ENCODE data around the gene INSIG1. TPM values are rescaled to one million over a fixed set of nuclear protein-coding genes. Genes with fewer than 3 reads are reported as not detected.

Gene INSIG1
- total and polyA plus RNA-seq, 2 experiments from 2014 or later: 30.7 to 40.3 TPM

- Histone ChIP-seq H3K4me1 (ENCODE audit: insufficient read depth) (no peaks in the 10 kb centered on the region), H4K20me1 (ENCODE audit: insufficient read depth) (no peaks in the 10 kb centered on the region), H2AFZ (no peak overlapping the region), H3K4me3 (no peak overlapping the region), H3K9ac (no peak overlapping the region), H3K9me3 (ENCODE audit: low read depth) (no peaks in the 10 kb centered on the region), H3K27me3 (replicated peaks; ENCODE audit: insufficient read depth) (no peaks in the 10 kb centered on the region), H3K27ac (no peak overlapping the region), H3K36me3 (ENCODE audit: low read depth) (no peaks in the 10 kb centered on the region), H3K4me2 (ENCODE audit: unreplicated experiment) (no peak overlapping the region), H3K9me2 (ENCODE audit: insufficient read depth) (no peaks in the 10 kb centered on the region), H3F3A (ENCODE audit: insufficient read depth) (peaks cover 7% of the 10 kb centered on the region; the same call in 1 of the 2 replicates), H3K79me2 (ENCODE audit: insufficient read depth) (no peaks in the 10 kb centered on the region)
- WGBS, 2 experiments (ENCODE audit: low coverage in 1 of 2, low lambda C conversion rate in 2 of 2, missing lambda C conversion rate in 2 of 2): 63 to 65% methylated on average over 13 of the region's 13 CpGs
- in situ Hi-C loops (cut with MboI): no loop called here
- no peak for TF ChIP-seq EZH2 (IDR thresholded peaks at IDR 0.05; ENCODE audit: insufficient read depth, poor library complexity, severe bottlenecking)
- TF ChIP-seq EZH2phosphoT487 (IDR thresholded peaks at IDR 0.05; ENCODE audit: insufficient read depth, low read depth): no peak
- DNase-seq: no peak
These were observed 18.9 kb downstream of the INSIG1 start for GRCh38 chr7:155316427-155317113.

- peaks cover 2% of the 10 kb centered on the region; the same call in 1 of the 2 replicates for H3F3A ChIP-seq (ENCODE audit: insufficient read depth)
- no peaks in the 10 kb centered on the region for H3K4me1 ChIP-seq (ENCODE audit: insufficient read depth)
- TF ChIP-seq EZH2phosphoT487 (IDR thresholded peaks at IDR 0.05; ENCODE audit: insufficient read depth, low read depth) (no peak), EZH2 (IDR thresholded peaks at IDR 0.05; ENCODE audit: insufficient read depth, poor library complexity, severe bottlenecking) (no peak)
- no peak overlapping the region for H3K9ac ChIP-seq
- no peaks in the 10 kb centered on the region for H3K27me3 ChIP-seq (replicated peaks; ENCODE audit: insufficient read depth)
- WGBS, 2 experiments (ENCODE audit: low coverage in 1 of 2, low lambda C conversion rate in 2 of 2, missing lambda C conversion rate in 2 of 2): 45 to 49% methylated on average over 3 of the region's 3 CpGs
- H3K9me2 ChIP-seq (ENCODE audit: insufficient read depth): no peaks in the 10 kb centered on the region
- H2AFZ ChIP-seq: no peak overlapping the region
- H3K4me3 ChIP-seq: no peak overlapping the region
- no peak overlapping the region for H3K27ac ChIP-seq
- no peaks in the 10 kb centered on the region for H3K9me3 ChIP-seq (ENCODE audit: low read depth)
- H3K79me2 ChIP-seq (ENCODE audit: insufficient read depth): no peaks in the 10 kb centered on the region
- no peaks in the 10 kb centered on the region for H3K36me3 ChIP-seq (ENCODE audit: low read depth)
- no peaks in the 10 kb centered on the region for H4K20me1 ChIP-seq (ENCODE audit: insufficient read depth)
- in situ Hi-C loops (cut with MboI): no loop called here
- no peak overlapping the region for H3K4me2 ChIP-seq (ENCODE audit: unreplicated experiment)
- no peak for DNase-seq
These were observed 19.4 kb downstream of the INSIG1 start for GRCh38 chr7:155317114-155317434.

- no peaks in the 10 kb centered on the region for H3K79me2 ChIP-seq (ENCODE audit: insufficient read depth)
- no peaks in the 10 kb centered on the region for H3K9me3 ChIP-seq (ENCODE audit: low read depth)
- H3K9me2 ChIP-seq (ENCODE audit: insufficient read depth): no peaks in the 10 kb centered on the region
- DNase-seq: no peak
- no peak overlapping the region for H2AFZ ChIP-seq
- H3K27ac ChIP-seq: no peak overlapping the region
- no peak for TF ChIP-seq EZH2phosphoT487 (IDR thresholded peaks at IDR 0.05; ENCODE audit: insufficient read depth, low read depth)
- TF ChIP-seq EZH2 (IDR thresholded peaks at IDR 0.05; ENCODE audit: insufficient read depth, poor library complexity, severe bottlenecking): no peak
- H3K36me3 ChIP-seq (ENCODE audit: low read depth): no peaks in the 10 kb centered on the region
- H3K9ac ChIP-seq: no peak overlapping the region
- in situ Hi-C loops (cut with MboI): no loop called here
- no peak overlapping the region for H3K4me2 ChIP-seq (ENCODE audit: unreplicated experiment)
- 82% methylated on average over 3 of the region's 3 CpGs for WGBS, 2 experiments (ENCODE audit: low coverage in 1 of 2, low lambda C conversion rate in 2 of 2, missing lambda C conversion rate in 2 of 2)
- H3F3A ChIP-seq (ENCODE audit: insufficient read depth): peaks cover 6% of the 10 kb centered on the region
- H3K27me3 ChIP-seq (replicated peaks; ENCODE audit: insufficient read depth): no peaks in the 10 kb centered on the region
- peaks cover 4% of the 10 kb centered on the region; the same call in 1 of the 2 replicates for H3K4me1 ChIP-seq (ENCODE audit: insufficient read depth)
- H3K4me3 ChIP-seq: no peak overlapping the region
- H4K20me1 ChIP-seq (ENCODE audit: insufficient read depth): no peaks in the 10 kb centered on the region
These were observed 20.6 kb downstream of the INSIG1 start for GRCh38 chr7:155318245-155318644.

GRCh38 chr7:155322530-155322929 lies 24.9 kb downstream of the INSIG1 start:
- no peaks in the 10 kb centered on the region for H3K36me3 ChIP-seq (ENCODE audit: low read depth)
- H3K79me2 ChIP-seq (ENCODE audit: insufficient read depth): no peaks in the 10 kb centered on the region
- H3K9me2 ChIP-seq (ENCODE audit: insufficient read depth): no peaks in the 10 kb centered on the region
- no peaks in the 10 kb centered on the region for H3K9me3 ChIP-seq (ENCODE audit: low read depth)
- peaks cover 9% of the 10 kb centered on the region for H3F3A ChIP-seq (ENCODE audit: insufficient read depth)
- in situ Hi-C loops (cut with MboI): no loop called here
- WGBS, 2 experiments (ENCODE audit: low coverage in 1 of 2, low lambda C conversion rate in 2 of 2, missing lambda C conversion rate in 2 of 2): 25 to 28% methylated on average over 10 of the region's 10 CpGs
- no peak overlapping the region for H2AFZ ChIP-seq
- peaks cover 4% of the 10 kb centered on the region; the same call in 1 of the 2 replicates for H3K4me1 ChIP-seq (ENCODE audit: insufficient read depth)
- no peak overlapping the region for H3K4me3 ChIP-seq
- no peaks in the 10 kb centered on the region for H3K27me3 ChIP-seq (replicated peaks; ENCODE audit: insufficient read depth)
- peak; percentile 55 for DNase-seq
- no peak for TF ChIP-seq EZH2phosphoT487 (IDR thresholded peaks at IDR 0.05; ENCODE audit: insufficient read depth, low read depth)
- no peak for TF ChIP-seq EZH2 (IDR thresholded peaks at IDR 0.05; ENCODE audit: insufficient read depth, poor library complexity, severe bottlenecking)
- no peak overlapping the region for H3K4me2 ChIP-seq (ENCODE audit: unreplicated experiment)
- H3K27ac ChIP-seq: peak overlapping the region; percentile 38
- H4K20me1 ChIP-seq (ENCODE audit: insufficient read depth): no peaks in the 10 kb centered on the region
- H3K9ac ChIP-seq: no peak overlapping the region
